Dermis microvascular lymphatic vessel endothelial cell (primary cell): ENCODE results near the gene MYH6. TPM values are rescaled to one million over a fixed set of nuclear protein-coding genes. Genes with fewer than 3 reads are reported as not detected.

Experiments used
- DNase-seq, 2 donors: peaks; one replicate each; pipeline versions ENCODE4 v3.0.0 to v3.0.0-alpha.2; 2010; ENCODE audit warnings: low read depth in 2 of 2
- total RNA-seq: library from RNA; depleted of rRNA; stranded (reverse); fragments of >200 nt; gene quantifications from 2 replicates; pipeline ENCODE4 v1.2.1, GENCODE V29; 2014

MYH6 gene
- total RNA-seq: not detected in 2 replicates

- no peak for DNase-seq
Measured at GRCh38 chr14:23407516-23408306, at the start of gene MYH6. Gene MYH6, minus strand, starts transcription at chr14:23408273. Its CDS starts 1,050 bp downstream, at chr14:23407223.

GRCh38 chr14:23456883-23457586, 49.0 kb upstream of the MYH6 start:
- peak in 1 of 2 donors; percentile 7 for DNase-seq

- DNase-seq: peak in 1 of 2 donors; percentile 17
Measured at GRCh38 chr14:23454445-23454856, 46.4 kb upstream of the MYH6 start.

GRCh38 chr14:23452237-23452636, 44.2 kb upstream of the MYH6 start:
- DNase-seq: no peak

GRCh38 chr14:23450379-23450778, 42.3 kb upstream of the MYH6 start:
- DNase-seq: no peak

- no peak for DNase-seq
Measured at GRCh38 chr14:23449314-23449713, 41.2 kb upstream of the MYH6 start.

- DNase-seq: no peak
Measured at GRCh38 chr14:23447361-23448350, 39.6 kb upstream of the MYH6 start.

GRCh38 chr14:23446291-23446851, 38.3 kb upstream of the MYH6 start:
- no peak for DNase-seq

- DNase-seq: no peak
Measured at GRCh38 chr14:23445773-23446172, 37.7 kb upstream of the MYH6 start.

- DNase-seq: no peak
Measured at GRCh38 chr14:23444314-23444713, 36.2 kb upstream of the MYH6 start.

GRCh38 chr14:23443881-23444280, 35.8 kb upstream of the MYH6 start:
- DNase-seq: no peak

- no peak for DNase-seq
Measured at GRCh38 chr14:23443411-23443812, 35.3 kb upstream of the MYH6 start.

GRCh38 chr14:23442721-23443356, 34.8 kb upstream of the MYH6 start:
- no peak for DNase-seq

- DNase-seq: no peak
Measured at GRCh38 chr14:23441076-23441475, 33.0 kb upstream of the MYH6 start.

GRCh38 chr14:23439107-23439835, 31.2 kb upstream of the MYH6 start:
- no peak for DNase-seq

GRCh38 chr14:23438101-23438971, 30.3 kb upstream of the MYH6 start:
- DNase-seq: no peak

GRCh38 chr14:23437133-23438100, 29.3 kb upstream of the MYH6 start:
- no peak for DNase-seq
